GM12878 (cell line): ENCODE data around the gene UBXN11. TPM values are rescaled to one million over a fixed set of nuclear protein-coding genes. Genes with fewer than 3 reads are reported as not detected.

Source experiments
- ATAC-seq: fragments of 200-7000 bp; cut with Tn5 transposase; 3 replicates; pipeline ENCODE4 v1.9.1; 2020; ENCODE audit warnings: mild to moderate bottlenecking, moderate library complexity
- BruUV-seq: library from RNA; stranded (reverse); fragments of 400-500 nt; replicated peaks from 2 replicates; lab custom pipeline; 2021; lab: Mats Ljungman, UMichigan
- CTCF ChIA-PET: fragments of 300-600 bp; sonication (Branson Sonifier 250); formaldehyde crosslinking; extraction: SDS; loops from one replicate; lab custom pipeline; 2021; ENCODE audit warnings: inconsistent platforms; lab: Yijun Ruan, JAX
- POLR2A ChIA-PET: fragments of 350-600 bp; formaldehyde crosslinking; extraction: SDS; loops from one replicate; lab custom pipeline; 2021; ENCODE audit warnings: inconsistent platforms; lab: Charles Lee
- RAD21 ChIA-PET: fragments of 300-600 bp; sonication (Branson Sonifier 250); formaldehyde crosslinking; loops from one replicate; lab custom pipeline; 2023; ENCODE audit warnings: antibody characterized with exemption; ENCODE audit not compliant: unreplicated experiment; lab: Charles Lee
- SMC1A ChIA-PET: fragments of 300-600 bp; sonication (Branson Sonifier 250); formaldehyde crosslinking; loops from one replicate; lab custom pipeline; 2023; ENCODE audit not compliant: unreplicated experiment, uncharacterized antibody; lab: Charles Lee
- DNase-seq: peaks from one replicate; pipeline ENCODE4 v3.0.0-alpha.2; 2011; ENCODE audit warnings: low read depth, low spot score
- FAIRE-seq: peaks from 3 replicates; lab custom pipeline; 2011; peaks lifted over from hg19 to GRCh38; lab: Jason Lieb, UNC
- H2AFZ ChIP-seq: 2 replicates; pipeline ENCODE4 v1.6.0; 2011; ENCODE audit warnings: low read depth, low read length, control low read depth; ENCODE audit not compliant: control insufficient read depth
- H3K27ac ChIP-seq: 2 replicates; pipeline ENCODE4 v1.5.1; 2011; ENCODE audit warnings: control low read depth; ENCODE audit not compliant: control insufficient read depth, insufficient read depth
- H3K27me3 ChIP-seq, 2 experiments: replicated peaks in 1 of 2; 2 replicates each; pipeline versions ENCODE4 v1.6.0 to v1.6.1; 2011; ENCODE audit warnings: low read length in 1 of 2; ENCODE audit not compliant: control insufficient read depth in 2 of 2, insufficient read depth in 2 of 2
- H3K36me3 ChIP-seq, 2 experiments: 2 replicates each; pipeline ENCODE4 v1.5.1; 2011; ENCODE audit warnings: low read length in 1 of 2; ENCODE audit not compliant: control insufficient read depth in 2 of 2, insufficient read depth in 2 of 2
- H3K4me1 ChIP-seq: 2 replicates; pipeline ENCODE4 v1.6.1; 2011; ENCODE audit warnings: mild to moderate bottlenecking, low read length, moderate library complexity, mixed read lengths; ENCODE audit not compliant: control insufficient read depth, insufficient read depth
- H3K4me2 ChIP-seq: 2 replicates; pipeline ENCODE4 v1.6.0; 2011; ENCODE audit warnings: control low read depth; ENCODE audit not compliant: control insufficient read depth, insufficient read depth
- H3K4me3 ChIP-seq: fragments of 200-600 bp; sonication (generic); 2 replicates; pipeline ENCODE4 v1.5.1; 2016
- H3K79me2 ChIP-seq: 2 replicates; pipeline ENCODE4 v1.6.0; 2011; ENCODE audit warnings: low read length; ENCODE audit not compliant: control insufficient read depth, insufficient read depth
- H3K9ac ChIP-seq: 2 replicates; pipeline ENCODE4 v1.8.0; 2011; ENCODE audit warnings: low read length, control low read depth, mixed read lengths; ENCODE audit not compliant: control insufficient read depth, insufficient read depth
- H3K9me3 ChIP-seq: replicated peaks from 3 replicates; pipeline ENCODE4 v1.5.1; 2011; ENCODE audit warnings: mild to moderate bottlenecking, low read length; ENCODE audit not compliant: control insufficient read depth, insufficient read depth
- H4K20me1 ChIP-seq: 2 replicates; pipeline ENCODE4 v1.6.0; 2011; ENCODE audit not compliant: control insufficient read depth, insufficient read depth
- CBX5 ChIP-seq: sonication (generic); IDR thresholded peaks from 2 replicates; pipeline ENCODE4 v1.6.1; 2016; ENCODE audit warnings: low read depth, moderate library complexity, mild to moderate bottlenecking, inconsistent platforms
- CHD4 ChIP-seq: fragments of 200-600 bp; sonication (generic); IDR thresholded peaks from 2 replicates; pipeline ENCODE4 v1.6.1; 2016; ENCODE audit warnings: mild to moderate bottlenecking
- GABPA ChIP-seq: IDR thresholded peaks from 2 replicates; pipeline ENCODE4 v1.6.1; 2014; ENCODE audit warnings: antibody characterized with exemption, low read depth, mild to moderate bottlenecking, inconsistent platforms
- HCFC1 ChIP-seq: fragments of 150-350 bp; IDR thresholded peaks from 2 replicates; pipeline ENCODE4 v1.6.1; 2014; ENCODE audit warnings: low read length
- MEF2B ChIP-seq: fragments of 450-650 bp; IDR thresholded peaks from 2 replicates; pipeline ENCODE4 v1.6.1; 2018; ENCODE audit warnings: mild to moderate bottlenecking, moderate library complexity; ENCODE audit not compliant: partially characterized antibody, poor library complexity, severe bottlenecking
- MTA2 ChIP-seq: fragments of 450-650 bp; IDR thresholded peaks from 2 replicates; pipeline ENCODE4 v1.6.1; 2016; ENCODE audit warnings: low read depth, mild to moderate bottlenecking, moderate library complexity
- NFYA ChIP-seq: IDR thresholded peaks from 2 replicates; pipeline ENCODE4 v1.6.1; 2011; ENCODE audit warnings: low read depth, mild to moderate bottlenecking, low read length, improper control_type of control experiment, borderline replicate concordance
- PML ChIP-seq: IDR thresholded peaks from 2 replicates; pipeline ENCODE4 v1.6.1; 2012; ENCODE audit warnings: low read length, inconsistent platforms
- SMC3 ChIP-seq: IDR thresholded peaks from 2 replicates; pipeline ENCODE4 v1.6.1; 2011; ENCODE audit warnings: low read length, improper control_type of control experiment, borderline replicate concordance
- WGBS: methylation state at CpG from one replicate; pipeline ENCODE4 v1.1.6; 2016; ENCODE audit warnings: low lambda C conversion rate; ENCODE audit not compliant: insufficient replicate concordance, insufficient coverage; ENCODE audit errors: missing lambda C conversion rate; 5-methylcytosine and 5-hydroxymethylcytosine counted together
- in situ Hi-C: fragments of 300-500 bp; cut with MboI; formaldehyde crosslinking; loops from 9 replicates; pipeline ENCODE4 v1.14.3; 2018; ENCODE audit warnings: mixed read lengths
- intact Hi-C: fragments of 100-400 bp; cut with micrococcal nuclease; formaldehyde crosslinking; loops from one replicate; pipeline ENCODE4 v1.14.2; 2022; ENCODE audit not compliant: unreplicated experiment
- polyA plus RNA-seq, 11 experiments: library from polyadenylated mRNA; depleted of rRNA in 4 of 11; unstranded in 6 of 11; stranded (reverse) in 5 of 11; fragments of >200 nt; fragmentation: Nextera tagmentation in 4 of 11; fragmentation: Illumina TruSeq in 1 of 11; extraction: Ambion mirVana in 4 of 11; extraction: Trizol in 1 of 11; gene quantifications; 1 replicate in 1 of 11; 2 replicates in 10 of 11; pipeline versions ENCODE4 v1.2.1 to v1.2.3, GENCODE V29; 2011 to 2016; ENCODE audit warnings: inconsistent platforms in 2 of 11, missing spikeins in 2 of 11, low read depth in 1 of 11
- total RNA-seq, 4 experiments: library from RNA; depleted of rRNA in 3 of 4; stranded (reverse); fragments of >200 nt in 3 of 4; fragmentation: Illumina TruSeq in 1 of 4; extraction: Trizol in 1 of 4; gene quantifications; 2 replicates each; pipeline versions ENCODE4 v1.2.1 to v1.2.3, GENCODE V29; 2013 to 2021
- TF ChIP-seq, protein P1 (sequence below): fragments of 450-650 bp; formaldehyde crosslinking; IDR thresholded peaks from 2 replicates; pipeline ENCODE4 v1.5.0; 2022; ENCODE audit warnings: mild to moderate bottlenecking, missing genetic modification characterization
- TF ChIP-seq, protein P2 (sequence below): fragments of 450-650 bp; formaldehyde crosslinking; IDR thresholded peaks from 2 replicates; pipeline ENCODE4 v1.4.0; 2020; ENCODE audit warnings: mild to moderate bottlenecking, moderate library complexity

The UBXN11 gene
- total and polyA plus RNA-seq, 10 of the 15 experiments (the other 5 are each of a cell fraction or from before 2014, with no cell fraction given): 0.32 to 34.4 (median 9.6) TPM

DNA sequence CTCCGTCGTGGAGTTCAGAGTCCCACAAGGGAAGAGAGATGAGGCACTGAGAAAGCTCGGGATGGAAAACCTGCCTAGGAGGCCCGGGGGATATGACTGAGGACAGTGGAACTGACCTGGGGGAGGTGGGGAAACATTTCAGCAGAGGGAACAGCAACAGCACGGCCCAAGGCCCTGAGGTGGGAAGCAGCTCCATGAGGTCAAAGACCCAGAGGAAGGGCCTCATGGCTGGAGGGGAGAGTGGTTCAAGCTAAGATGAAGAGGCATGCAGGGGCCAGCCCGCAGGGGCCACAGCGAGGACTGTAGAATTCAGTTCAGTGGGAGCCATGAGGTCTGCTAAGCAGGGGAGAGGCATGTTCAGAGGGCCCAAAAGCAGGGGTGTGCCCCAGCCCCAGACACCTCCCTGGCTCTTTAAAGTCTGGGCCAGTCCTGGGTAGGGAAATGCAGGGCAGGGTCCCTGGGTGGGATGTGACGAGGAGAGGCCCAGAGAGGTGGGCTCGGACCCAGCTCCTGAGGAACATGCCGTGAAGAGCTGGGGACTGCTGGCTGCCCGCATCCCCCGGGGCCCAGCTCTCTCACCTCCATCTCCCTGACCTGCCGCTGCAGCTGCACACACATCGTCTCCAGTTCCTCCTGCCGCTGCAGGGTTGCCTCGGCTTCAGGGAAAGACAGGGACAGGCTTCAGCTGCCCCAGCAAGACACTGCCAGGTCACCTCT lies 9.9 kb downstream of the UBXN11 start (continued):
- TF ChIP-seq MEF2B: no peak
- TF ChIP-seq CHD4: no peak
- TF ChIP-seq NFYA: no peak

DNA sequence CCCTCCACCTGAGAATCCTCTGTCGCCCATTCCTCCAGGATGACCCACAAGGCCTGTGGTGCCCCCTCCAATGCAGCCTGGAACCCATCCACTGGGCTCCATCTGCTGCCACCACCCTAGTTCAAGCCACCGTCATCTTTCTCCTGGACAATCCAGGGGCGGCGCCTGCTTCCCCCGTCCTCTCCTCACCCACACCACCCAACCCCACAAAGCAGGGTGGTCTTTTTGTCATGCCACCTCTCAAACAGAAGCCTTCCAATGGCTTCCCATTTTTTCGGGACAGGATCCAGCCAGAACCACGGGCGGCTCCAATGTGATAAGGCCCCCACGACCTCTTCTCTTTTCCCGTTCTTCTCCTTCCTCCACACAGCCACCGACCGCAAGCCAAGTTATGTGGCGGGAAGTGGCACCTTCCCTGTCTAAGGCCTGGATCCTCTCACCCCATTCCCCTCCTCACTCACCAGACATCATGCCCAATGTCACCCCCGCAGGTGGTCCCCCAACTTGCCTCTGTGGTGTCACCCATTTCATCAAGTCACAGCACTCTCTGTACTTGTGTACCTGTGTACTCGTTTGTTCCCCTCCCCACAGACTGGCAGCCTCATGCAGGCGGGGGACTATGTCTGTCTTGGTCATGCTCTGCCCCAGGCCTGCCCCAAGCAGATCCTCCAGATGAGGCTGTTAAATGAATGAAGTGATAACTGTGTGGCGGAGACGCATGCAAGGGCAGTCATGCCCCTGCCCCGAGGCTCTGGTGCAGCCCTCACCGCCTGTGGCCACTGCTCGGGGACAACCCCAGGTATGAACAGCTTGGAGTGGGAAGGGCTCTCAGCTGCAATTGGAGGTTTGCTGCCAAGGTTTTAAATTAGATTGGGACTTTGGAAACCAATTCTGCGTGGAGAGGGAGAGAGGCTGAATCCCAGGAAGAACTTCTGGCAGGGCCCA lies 11.0 kb downstream of the UBXN11 start:
- H3K4me1 ChIP-seq: peaks cover 10% of the 10 kb centered on the region
- intact Hi-C loops: no loop called here
- no peak for TF ChIP-seq HCFC1
- no peak for TF ChIP-seq CBX5
- TF ChIP-seq, protein P1, sequence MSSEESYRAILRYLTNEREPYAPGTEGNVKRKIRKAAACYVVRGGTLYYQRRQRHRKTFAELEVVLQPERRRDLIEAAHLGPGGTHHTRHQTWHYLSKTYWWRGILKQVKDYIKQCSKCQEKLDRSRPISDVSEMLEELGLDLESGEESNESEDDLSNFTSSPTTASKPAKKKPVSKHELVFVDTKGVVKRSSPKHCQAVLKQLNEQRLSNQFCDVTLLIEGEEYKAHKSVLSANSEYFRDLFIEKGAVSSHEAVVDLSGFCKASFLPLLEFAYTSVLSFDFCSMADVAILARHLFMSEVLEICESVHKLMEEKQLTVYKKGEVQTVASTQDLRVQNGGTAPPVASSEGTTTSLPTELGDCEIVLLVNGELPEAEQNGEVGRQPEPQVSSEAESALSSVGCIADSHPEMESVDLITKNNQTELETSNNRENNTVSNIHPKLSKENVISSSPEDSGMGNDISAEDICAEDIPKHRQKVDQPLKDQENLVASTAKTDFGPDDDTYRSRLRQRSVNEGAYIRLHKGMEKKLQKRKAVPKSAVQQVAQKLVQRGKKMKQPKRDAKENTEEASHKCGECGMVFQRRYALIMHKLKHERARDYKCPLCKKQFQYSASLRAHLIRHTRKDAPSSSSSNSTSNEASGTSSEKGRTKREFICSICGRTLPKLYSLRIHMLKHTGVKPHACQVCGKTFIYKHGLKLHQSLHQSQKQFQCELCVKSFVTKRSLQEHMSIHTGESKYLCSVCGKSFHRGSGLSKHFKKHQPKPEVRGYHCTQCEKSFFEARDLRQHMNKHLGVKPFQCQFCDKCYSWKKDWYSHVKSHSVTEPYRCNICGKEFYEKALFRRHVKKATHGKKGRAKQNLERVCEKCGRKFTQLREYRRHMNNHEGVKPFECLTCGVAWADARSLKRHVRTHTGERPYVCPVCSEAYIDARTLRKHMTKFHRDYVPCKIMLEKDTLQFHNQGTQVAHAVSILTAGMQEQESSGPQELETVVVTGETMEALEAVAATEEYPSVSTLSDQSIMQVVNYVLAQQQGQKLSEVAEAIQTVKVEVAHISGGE: no peak
- TF ChIP-seq PML: no peak
- no peak for TF ChIP-seq SMC3
- TF ChIP-seq, protein P2, sequence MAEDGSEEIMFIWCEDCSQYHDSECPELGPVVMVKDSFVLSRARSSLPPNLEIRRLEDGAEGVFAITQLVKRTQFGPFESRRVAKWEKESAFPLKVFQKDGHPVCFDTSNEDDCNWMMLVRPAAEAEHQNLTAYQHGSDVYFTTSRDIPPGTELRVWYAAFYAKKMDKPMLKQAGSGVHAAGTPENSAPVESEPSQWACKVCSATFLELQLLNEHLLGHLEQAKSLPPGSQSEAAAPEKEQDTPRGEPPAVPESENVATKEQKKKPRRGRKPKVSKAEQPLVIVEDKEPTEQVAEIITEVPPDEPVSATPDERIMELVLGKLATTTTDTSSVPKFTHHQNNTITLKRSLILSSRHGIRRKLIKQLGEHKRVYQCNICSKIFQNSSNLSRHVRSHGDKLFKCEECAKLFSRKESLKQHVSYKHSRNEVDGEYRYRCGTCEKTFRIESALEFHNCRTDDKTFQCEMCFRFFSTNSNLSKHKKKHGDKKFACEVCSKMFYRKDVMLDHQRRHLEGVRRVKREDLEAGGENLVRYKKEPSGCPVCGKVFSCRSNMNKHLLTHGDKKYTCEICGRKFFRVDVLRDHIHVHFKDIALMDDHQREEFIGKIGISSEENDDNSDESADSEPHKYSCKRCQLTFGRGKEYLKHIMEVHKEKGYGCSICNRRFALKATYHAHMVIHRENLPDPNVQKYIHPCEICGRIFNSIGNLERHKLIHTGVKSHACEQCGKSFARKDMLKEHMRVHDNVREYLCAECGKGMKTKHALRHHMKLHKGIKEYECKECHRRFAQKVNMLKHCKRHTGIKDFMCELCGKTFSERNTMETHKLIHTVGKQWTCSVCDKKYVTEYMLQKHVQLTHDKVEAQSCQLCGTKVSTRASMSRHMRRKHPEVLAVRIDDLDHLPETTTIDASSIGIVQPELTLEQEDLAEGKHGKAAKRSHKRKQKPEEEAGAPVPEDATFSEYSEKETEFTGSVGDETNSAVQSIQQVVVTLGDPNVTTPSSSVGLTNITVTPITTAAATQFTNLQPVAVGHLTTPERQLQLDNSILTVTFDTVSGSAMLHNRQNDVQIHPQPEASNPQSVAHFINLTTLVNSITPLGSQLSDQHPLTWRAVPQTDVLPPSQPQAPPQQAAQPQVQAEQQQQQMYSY (CRISPR knock-in tag): no peak
- TF ChIP-seq MTA2: no peak
- no peak for TF ChIP-seq GABPA

More for the DNA sequence above, 11.0 kb downstream of the UBXN11 start:
- Histone ChIP-seq H4K20me1 (no peaks in the 10 kb centered on the region), H3K27me3 (no peaks in the 10 kb centered on the region), H3K36me3 (no peaks in the 10 kb centered on the region), H2AFZ (no peak overlapping the region), H3K9ac (no peak overlapping the region), H3K4me3 (no peak overlapping the region), H3K9me3 (no peaks in the 10 kb centered on the region), H3K4me2 (no peak overlapping the region), H3K27ac (no peak overlapping the region), H3K79me2 (no peaks in the 10 kb centered on the region)
- DNase-seq (no peak), ATAC-seq (no peak), FAIRE-seq (no peak)
- in situ Hi-C loops: no loop called here
- ChIA-PET SMC1A (interaction anchor here (0.7 kb wide), 1 partner anchor 396 kb away, joined by 3 read pairs; no protein-coding TSS in a partner anchor), POLR2A (interaction anchor here (0.5 kb wide), 1 partner anchor 12 kb away, joined by 5 read pairs; no protein-coding TSS in a partner anchor), CTCF (interaction anchor here (0.6 kb wide), 1 partner anchor 12 kb away, joined by 3 read pairs; no protein-coding TSS in a partner anchor), RAD21 (no interaction called here)
- no TSS peak for BruUV-seq
- WGBS: 84% methylated on average over 17 of the region's 22 CpGs
